IPS DF 4.7 (cell line): ENCODE results near the gene NPC1.

ENCODE experiments used
- DNase-seq: peaks from one replicate; pipeline ENCODE4 v3.0.0-alpha.2; 2013; ENCODE audit warnings: low spot score; ENCODE audit errors: extremely low read depth

Gene NPC1

GRCh38 chr18:23609390-23610023, 23.2 kb upstream of the NPC1 start:
- no peak for DNase-seq

- no peak for DNase-seq
Measured at GRCh38 chr18:23608211-23608610, 21.9 kb upstream of the NPC1 start.

GRCh38 chr18:23605941-23606340, 19.6 kb upstream of the NPC1 start:
- no peak for DNase-seq

- DNase-seq = no peak
Measured at GRCh38 chr18:23599809-23600208, 13.5 kb upstream of the NPC1 start.

- no peak for DNase-seq
Measured at GRCh38 chr18:23596183-23596582, 9.9 kb upstream of the NPC1 start.

GRCh38 chr18:23595591-23595990, 9.3 kb upstream of the NPC1 start:
- DNase-seq = no peak

- DNase-seq = no peak
Measured at GRCh38 chr18:23593720-23594119, 7.4 kb upstream of the NPC1 start.

- no peak for DNase-seq
Measured at GRCh38 chr18:23592911-23593310, 6.6 kb upstream of the NPC1 start.

GRCh38 chr18:23591011-23591410, 4.7 kb upstream of the NPC1 start:
- no peak for DNase-seq

GRCh38 chr18:23588836-23589560, 2.7 kb upstream of the NPC1 start:
- no peak for DNase-seq

- no peak for DNase-seq
Measured at GRCh38 chr18:23587220-23587642, 925 bp upstream of the NPC1 start.

GRCh38 chr18:23585897-23586248, 433 bp downstream of the NPC1 start:
- no peak for DNase-seq

GRCh38 chr18:23585007-23585871, 1.1 kb downstream of the NPC1 start:
- no peak for DNase-seq

GRCh38 chr18:23584019-23584983, 2.0 kb downstream of the NPC1 start:
- no peak for DNase-seq

- no peak for DNase-seq
Measured at GRCh38 chr18:23583071-23583865, 3.0 kb downstream of the NPC1 start.

GRCh38 chr18:23580677-23581367, 5.5 kb downstream of the NPC1 start:
- DNase-seq = no peak

GRCh38 chr18:23578891-23579653, 7.2 kb downstream of the NPC1 start:
- no peak for DNase-seq

GRCh38 chr18:23578067-23578701, 8.1 kb downstream of the NPC1 start:
- no peak for DNase-seq
